Muscle of arm (tissue), 12 donors: ENCODE measurements around the gene TRPV4. TPM values are rescaled to one million over a fixed set of nuclear protein-coding genes. Genes with fewer than 3 reads are reported as not detected.

Source experiments
- DNase-seq: peaks from one replicate; pipeline ENCODE4 v3.0.0-alpha.2; 2013
- polyA plus RNA-seq, 12 donors: library from polyadenylated mRNA; unstranded; fragments of 120-200 nt; gene quantifications; one replicate each; pipeline ENCODE4 v1.2.1, GENCODE V29; 2013; ENCODE audit not compliant: insufficient read length in 12 of 12

TRPV4 gene
- polyA plus RNA-seq, 12 donors, result 0.44 to 12.5 (median 0.81) TPM; not detected in 2

DNA sequence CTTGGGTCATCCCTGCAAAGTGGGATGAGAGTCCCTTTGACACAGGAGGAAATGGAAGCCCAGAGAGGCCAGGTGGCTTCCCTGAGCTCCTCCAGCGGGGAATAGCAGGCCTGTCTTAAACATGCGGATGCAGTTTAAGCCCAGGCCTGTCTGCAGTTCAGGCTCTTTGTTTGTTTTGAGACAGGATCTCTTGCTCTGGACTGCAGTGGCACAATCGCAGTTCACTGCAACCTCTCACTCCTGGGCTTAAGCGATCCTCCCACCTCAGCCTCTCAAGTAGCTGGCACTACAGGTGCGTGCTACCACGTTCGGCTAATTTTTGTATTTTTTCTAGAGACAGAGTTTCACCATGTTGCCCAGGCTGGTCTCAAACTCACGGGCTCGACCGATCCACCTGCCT is 3.5 kb downstream of the TRPV4 start:
- no peak for DNase-seq

DNA sequence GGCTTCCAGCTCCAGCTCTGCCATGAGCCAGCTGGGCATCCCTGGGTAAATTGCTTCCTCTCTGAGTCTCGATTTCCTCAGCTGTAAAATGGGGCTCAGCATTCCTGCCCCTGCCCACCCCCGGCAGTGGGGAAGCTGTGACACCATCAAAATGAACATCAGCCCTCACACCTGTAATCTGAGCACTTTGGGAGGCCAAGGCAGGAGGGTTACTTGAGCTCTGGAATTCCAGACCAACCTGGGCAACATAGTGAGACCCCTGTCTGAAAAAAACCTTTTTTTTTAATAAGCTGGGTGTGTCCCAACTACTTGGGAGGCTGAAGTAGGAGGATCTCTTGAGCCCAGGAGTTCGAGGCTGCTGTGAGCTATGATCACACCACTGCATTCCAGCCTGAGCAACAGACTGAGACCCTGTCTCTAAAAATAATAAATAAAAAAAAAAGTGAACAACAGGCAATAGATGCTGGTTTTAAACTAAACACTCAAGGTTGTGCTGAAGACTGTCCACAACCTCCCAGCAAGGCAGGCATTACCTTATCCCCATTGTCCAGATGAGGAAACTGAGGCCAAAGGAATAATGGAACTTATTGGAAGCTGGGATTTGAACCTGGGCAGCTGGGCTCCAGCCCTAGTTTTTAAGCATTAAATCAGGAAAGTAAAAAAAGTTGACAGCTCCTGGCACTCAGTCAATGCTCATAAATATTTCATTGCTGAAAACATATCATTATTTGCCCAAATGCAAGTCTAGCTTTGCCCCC is 4.3 kb downstream of the TRPV4 start:
- DNase-seq, result no peak

DNA sequence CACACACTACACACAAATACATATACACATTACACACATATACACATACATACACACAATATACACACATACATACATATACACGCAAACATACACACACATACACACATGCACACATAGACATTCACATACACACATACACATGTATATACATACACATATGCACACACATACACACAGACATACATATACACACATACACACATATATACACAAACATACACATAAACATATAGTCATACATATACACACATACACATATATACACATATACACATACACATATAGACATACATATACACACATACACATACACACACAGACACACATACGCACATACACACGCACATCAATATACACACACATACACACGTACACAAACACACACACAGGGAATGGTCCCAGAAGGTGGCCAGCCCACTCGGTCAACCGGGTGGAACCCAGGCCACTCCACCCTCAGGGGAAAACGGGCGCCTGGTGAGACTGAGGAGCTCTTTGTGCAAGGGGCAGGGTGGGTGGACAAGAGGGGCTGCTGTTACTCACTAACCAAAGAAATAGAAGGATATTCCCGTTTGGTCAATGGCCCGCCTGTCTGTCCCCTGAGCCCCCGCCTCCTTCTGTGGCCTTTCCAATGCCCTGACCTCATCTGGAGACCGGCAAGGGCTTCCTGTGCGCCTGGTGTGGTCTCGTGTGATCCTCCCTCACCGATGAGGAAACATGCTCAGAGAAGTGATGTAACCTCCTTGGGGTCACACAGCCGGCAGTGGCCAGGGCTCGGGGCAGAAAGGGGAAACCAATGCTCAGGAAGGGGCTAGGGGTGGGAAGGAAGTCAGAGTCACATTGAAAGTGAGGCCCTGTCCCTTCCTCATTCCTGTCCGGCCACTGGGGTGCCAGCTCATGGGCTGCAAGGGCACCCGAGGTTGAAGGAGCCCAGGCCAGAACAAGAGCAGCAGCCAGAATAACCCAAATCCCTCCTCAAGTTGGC is 5.3 kb downstream of the TRPV4 start:
- DNase-seq, result no peak

DNA sequence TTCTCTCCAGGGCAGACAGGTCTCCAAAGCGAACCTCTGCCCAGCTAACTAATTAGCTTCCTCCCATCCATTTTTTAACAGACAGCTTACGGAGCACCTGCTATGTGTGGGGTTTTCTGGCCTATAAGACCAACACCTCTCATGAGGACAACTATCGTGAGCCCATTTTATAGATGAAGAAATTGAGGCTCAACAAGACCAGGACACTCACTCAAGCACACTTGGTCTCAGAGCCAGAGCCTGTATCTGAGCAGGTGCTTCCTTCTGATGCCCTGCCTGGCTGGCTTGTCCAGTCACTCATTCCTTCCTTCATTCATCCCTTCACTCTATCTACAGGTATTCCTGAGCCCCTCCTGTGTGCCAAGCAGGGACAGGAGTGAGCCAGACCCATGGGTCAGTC is 6.1 kb downstream of the TRPV4 start:
- no peak for DNase-seq

DNA sequence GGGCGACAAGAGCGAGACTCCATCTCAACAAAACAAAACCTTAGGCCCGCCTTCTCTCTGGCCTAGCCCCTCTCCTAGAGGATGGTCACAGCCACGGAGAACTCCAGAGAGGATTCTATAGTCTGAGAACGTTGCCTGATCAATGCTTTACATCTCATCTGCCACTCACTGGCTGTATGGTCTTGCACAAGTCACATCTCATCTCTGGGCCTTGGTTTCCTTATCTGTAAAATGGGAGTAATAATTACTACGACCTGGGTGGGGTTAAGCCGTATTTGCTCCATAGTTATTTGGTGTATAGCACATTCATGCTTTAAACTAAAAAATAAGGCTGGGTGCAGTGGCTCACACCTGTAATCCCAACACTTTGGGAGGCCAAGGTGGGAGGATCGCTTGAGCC is 8.5 kb downstream of the TRPV4 start:
- no peak for DNase-seq

DNA sequence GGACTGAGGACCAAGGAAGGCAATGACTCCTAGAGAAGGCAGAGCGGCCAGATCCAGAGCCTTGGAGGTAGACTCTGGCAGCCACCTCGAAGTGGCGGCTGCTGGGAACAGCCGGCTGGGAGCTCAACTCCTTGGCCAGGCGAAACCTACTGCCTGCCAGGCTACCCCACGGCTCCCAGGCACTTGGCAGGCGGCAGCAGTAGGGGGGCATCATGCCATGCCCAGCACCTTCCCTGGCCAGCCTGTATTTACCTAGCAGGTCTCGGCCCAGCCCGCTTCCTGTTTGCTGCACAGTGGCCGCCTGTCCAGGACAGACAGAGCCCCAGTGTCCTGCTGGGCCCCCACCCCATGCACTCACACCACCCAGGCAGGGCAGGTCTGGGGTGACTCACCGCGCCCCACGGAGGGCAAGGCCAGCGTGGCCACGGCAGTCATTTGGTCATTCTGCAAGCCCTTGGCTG is 10.2 kb downstream of the TRPV4 start:
- DNase-seq, result no peak

DNA sequence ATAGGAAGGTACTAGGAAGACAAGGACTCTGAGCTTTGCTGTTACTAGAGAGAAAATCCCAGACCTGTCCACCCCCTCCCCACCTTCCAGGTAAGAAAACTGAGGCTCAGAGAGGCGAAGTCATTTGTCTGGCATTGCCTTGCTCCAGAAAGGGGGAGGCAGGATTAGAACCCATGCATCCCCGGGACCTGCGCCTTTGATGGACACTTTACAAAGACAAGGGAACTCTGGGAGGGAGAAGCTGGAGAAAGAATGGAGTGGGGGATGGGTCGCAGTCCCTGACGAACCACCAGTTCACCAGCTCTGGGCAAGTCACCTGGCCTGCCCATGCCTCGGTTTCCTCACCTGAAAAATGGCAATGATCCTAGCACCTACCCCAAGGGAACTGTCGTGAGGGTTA is 10.8 kb downstream of the TRPV4 start:
- no peak for DNase-seq

DNA sequence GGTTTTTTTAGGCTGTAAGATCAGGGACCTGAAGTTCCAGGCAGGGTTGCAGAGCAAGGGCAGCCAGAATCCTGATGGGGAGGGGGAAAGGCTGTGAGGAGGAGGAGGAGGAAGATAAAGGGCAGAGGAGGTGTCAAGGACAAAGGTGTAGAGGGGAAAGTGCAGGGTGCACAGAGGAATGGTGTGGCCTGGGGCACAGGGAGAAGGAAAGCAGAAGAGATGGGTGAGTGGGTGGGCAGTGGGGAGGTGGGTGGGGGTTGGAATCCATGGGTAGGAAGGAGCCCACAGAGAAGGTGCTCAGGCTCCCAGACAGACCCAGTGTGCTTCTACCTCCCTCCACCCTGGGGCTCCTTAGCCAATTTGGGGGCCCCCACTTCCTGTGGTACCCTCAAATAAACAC is 11.2 kb downstream of the TRPV4 start:
- no peak for DNase-seq

DNA sequence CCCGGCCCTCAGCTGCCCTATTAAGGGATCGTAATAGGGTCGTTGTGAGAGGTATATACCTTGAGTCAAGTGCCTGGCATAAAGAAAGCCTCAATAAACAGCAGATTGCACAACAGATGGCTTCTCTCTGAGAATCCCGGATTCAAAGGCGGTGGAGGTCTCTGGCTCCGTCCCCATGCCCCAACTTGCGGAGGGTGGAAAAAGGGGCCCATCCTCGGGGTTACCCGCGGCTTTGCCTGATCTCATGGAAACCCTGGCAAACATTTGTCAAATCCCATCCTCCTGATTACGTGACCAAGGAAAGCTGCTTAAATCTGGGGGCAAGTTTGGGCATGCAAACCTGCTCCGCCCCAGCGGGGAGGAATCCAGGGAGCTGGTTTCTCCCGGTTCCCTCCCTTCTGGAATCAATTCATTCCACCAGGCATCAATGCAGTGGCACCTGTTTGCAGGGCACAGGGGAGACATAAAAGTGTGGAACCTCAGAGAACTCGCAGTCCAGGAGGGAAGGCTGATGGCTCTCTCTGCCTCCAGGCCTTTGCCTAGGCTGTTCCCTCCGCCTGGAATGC is 12.3 kb downstream of the TRPV4 start:
- DNase-seq, result no peak

DNA sequence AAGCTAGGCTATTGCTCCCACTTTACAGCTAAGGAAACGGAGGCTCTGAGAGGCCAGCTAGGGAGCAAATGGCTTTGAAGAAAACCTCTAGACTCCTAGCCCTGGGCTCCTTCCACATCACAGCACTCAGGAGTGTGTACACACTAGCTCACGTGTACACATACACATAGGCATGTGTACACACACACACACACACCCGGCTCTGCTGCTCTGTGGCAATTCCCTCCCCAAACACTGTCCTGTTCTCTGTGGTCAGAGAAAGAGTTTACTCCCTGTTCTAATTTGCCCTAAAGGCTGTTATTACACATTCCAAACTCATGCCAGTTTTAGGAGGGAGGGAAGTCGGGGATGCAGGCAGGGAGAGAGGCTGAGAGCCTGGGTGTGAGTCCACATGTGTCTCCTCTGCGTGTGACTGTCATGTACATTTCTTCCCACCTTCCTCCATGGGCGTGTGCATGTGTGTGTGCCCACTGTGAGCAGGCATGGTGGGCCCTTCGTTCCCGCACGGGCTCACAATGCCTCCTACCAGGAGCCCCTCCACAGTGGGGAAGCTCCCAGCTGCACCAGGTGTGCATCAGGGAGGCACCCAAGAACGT is 14.2 kb downstream of the TRPV4 start:
- DNase-seq, result no peak

DNA sequence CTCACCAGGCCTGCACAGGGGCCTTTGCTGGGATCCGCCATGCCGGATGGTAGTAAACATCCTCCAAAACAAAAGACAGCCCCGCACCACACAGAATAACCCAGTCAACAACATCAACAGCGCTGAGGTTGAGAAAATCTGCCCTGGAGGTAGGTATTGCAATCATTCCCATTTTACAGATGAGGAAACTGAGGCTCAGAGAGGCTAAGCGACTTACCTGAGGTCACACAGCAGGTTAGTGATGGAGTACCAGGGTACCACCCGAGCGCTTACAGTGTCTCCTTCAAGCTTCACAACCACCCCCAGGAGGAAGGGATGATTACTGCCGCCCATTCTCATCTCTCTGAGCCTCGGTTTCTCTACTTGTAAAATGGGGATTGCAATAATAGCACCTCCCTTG is 14.9 kb downstream of the TRPV4 start:
- DNase-seq, result no peak

DNA sequence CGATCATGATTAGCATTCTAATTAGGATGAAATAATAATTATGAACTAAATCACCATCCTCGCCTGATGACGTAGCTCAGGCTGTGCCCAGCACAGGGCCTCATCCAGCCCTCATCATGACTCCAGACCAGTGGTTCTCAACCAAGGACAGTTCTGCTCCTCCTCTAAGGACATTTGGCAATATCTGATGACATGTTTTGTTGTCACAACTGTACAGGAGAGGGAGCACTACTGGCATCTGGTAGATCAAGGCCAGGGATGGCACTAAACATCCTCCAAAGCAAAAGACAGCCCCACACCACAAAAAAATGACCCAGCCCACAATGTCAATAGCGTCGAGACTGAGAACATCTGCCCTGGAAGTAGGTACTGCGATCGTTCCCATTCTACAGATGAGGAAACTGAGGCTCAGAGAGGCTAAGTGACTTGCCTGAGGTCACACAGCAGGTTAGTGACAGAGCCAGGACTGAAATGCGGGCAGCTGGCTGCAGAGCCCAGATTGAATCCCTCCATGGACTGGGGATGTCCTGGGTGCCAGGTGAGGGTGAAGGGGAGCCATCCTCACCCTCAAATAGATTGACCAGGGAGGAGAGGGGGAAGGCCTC is 15.5 kb downstream of the TRPV4 start:
- DNase-seq, result no peak

DNA sequence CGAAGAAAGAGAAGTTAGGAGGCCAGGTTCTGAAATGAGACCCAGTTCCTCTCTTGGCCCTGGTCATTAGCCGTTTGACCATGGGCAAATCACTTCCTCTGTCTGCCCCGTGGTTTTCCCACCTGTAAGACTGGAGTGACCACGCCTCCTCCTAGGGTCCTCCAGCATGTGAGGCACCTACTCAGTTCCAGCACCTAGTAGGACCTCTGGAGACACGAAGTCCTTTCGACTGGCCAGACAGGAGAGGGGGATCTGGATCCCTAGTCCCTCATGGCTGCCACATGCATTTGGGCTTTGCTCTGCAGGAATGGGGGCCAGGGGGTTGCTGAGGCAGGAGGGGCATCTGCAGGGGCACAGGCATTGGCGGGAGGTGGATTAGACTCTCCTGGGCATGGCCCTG is 16.3 kb downstream of the TRPV4 start:
- no peak for DNase-seq

DNA sequence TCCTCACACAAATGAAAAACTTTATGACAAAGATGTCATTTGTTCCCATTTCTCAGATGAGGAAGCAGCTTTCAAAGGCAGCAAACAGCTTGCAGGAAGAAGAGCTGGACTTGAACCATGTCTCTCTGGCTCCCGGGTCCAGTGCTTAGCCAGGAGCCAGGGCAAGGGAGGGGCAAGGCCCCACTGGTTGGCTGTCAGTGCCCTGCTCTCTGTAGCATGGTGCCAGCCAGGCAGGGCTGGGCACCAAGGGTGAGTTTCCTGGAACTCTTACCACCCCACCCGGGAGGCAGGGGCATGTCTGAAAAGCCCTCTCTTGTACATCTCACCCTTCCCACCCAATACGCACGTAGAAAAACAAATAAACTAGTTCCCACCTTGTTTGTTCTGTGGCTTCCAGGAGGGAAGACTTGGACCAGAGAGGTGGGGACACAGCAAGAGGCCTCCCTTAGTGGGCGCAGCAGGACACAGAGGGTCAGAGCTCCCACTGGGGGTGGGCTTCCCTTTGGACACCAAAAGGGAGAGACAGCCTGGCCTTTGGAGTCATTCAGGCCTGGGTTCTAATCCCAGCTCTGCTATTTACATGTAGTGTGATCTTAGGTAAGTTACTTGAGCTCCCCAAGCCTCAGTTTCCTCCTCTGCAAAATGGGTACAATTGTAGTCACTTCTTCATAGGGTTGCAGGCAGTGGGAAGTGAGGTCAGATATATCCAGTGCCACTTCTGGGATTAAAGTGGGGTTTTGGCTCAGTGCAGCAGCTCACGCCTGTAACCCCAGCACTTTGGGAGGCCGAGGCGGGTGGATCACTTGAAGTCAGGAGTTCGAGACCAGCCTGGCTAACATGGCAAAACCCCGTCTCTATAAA is 17.2 kb downstream of the TRPV4 start:
- DNase-seq, result no peak

DNA sequence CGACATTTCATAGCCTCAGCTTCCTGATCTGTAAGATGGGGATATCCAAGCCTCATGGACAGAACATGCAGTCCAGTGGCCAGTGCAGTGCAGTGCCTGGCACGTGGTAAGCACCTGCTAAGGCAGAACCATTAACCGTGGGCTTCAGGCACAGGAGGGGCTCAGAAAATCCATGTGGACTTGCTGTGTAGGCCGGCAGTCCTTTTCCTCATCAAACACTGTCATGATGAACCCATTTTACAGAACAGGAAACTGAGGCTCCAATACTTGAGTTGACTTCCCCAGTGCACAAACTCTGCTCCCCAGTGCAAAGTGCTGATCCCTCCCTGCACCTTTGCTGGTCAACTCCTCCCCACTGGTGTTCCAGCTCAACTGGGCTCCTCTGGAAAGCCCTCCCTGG is 18.0 kb downstream of the TRPV4 start:
- DNase-seq, result no peak

DNA sequence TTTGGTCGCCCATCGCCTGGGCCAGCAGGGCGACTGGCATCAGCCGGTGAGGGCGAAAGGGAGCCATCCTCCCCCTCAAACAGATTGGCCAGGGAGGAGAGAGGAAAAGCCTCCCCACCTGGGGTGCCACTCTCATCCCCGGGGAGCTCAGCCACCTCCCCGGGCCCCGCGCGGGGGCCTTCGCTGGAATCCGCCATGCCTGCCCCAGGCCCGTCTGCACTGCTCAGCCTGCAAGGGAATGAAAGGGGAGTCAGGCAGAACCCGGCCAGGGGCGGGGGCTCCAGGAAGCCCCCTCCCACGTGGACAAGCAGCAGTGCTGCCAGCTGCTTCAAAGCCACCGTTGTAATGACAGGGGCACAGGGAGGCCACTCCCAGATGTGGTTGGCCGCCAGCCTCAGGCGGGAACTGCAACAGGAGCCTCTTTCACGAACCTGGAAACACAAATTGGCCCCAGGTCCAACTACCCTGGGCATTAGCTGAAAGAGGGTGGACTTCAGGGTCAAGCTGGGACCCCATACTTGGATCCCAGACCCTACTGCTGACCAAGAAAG is 18.5 kb downstream of the TRPV4 start:
- DNase-seq, result no peak

DNA sequence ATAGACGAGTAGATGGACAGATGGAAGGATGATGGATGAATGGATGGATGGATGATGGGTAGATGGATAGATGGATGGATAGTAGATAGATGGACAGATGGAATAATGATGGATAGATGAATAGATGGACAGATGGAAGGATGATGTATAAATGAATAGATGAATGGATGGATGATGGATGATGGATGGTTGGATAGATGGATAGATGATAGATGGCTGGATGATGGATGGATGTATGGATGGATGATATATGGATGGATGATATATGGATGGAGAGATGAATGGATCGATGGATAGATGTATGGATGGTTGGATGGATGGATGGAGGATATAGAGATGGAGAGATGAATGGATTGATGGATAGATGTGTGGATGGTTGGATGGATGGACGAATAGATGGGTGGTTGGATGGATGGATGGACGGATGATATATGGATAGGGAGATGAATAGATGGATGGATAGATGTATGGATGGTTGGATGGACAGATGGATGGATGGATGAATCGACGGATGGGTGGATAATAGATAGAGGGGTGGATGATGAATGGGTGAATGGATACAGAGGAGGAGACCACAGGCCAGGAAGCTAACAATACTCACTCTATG is 19.3 kb downstream of the TRPV4 start:
- DNase-seq, result no peak

DNA sequence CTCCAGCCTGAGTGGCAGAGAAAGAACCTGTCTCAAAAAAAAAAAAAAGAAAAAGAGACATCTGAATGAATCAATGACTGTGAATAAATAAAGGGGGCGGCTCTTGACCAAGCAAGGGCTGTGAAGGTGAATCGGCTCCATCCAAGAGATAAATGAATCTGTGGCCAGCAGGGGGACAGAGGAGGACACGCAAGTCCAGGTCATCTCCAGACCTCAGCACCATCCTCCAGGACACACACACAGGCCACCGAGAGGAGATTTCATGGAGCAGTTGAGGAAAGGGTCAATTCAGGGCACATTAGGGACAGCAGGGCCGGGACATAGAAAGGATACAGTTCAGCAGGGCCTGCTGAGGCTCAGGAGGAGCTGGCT is 21.6 kb downstream of the TRPV4 start:
- DNase-seq, result no peak

DNA sequence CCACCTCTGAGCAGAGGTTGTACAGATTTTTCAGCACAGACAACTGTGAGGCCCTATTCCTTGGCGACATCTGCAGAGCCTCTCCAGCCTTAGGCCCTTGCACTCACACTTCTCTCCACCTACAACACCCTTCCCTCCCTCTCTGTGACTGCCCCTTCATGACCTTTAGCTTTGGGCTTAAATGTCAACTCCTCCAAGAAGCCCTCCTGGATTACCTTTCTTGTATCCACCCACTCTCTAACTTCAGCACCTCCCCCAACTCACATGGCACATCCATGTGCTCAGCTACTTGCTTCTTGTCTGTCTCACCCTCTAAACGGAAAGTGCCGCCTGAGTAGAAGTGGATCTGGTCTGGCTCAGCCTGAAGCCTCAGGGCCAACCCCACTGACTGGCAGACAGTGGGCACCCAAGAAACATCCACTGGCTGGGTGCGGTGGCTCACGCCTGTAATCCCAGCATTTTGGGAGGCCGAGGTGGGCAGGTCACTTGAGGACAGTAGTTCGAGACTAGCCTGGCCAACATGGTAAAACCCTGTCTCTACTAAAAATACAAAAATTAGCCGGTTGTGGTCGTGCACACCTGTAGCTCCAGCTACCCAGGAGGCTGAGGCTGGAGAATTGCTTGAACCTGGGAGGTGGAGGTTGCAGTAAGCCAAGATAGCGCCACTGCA is 22.1 kb downstream of the TRPV4 start:
- no peak for DNase-seq
